ENCODE measurements around the gene PAK4. TPM values are rescaled to one million over a fixed set of nuclear protein-coding genes. Genes with fewer than 3 reads are reported as not detected.

The PAK4 gene
- total and polyA plus RNA-seq, 10 of the 15 experiments (the other 5 are each of a cell fraction or from before 2014, with no cell fraction given) = 0.08 to 19.3 (median 5.9) TPM

DNA sequence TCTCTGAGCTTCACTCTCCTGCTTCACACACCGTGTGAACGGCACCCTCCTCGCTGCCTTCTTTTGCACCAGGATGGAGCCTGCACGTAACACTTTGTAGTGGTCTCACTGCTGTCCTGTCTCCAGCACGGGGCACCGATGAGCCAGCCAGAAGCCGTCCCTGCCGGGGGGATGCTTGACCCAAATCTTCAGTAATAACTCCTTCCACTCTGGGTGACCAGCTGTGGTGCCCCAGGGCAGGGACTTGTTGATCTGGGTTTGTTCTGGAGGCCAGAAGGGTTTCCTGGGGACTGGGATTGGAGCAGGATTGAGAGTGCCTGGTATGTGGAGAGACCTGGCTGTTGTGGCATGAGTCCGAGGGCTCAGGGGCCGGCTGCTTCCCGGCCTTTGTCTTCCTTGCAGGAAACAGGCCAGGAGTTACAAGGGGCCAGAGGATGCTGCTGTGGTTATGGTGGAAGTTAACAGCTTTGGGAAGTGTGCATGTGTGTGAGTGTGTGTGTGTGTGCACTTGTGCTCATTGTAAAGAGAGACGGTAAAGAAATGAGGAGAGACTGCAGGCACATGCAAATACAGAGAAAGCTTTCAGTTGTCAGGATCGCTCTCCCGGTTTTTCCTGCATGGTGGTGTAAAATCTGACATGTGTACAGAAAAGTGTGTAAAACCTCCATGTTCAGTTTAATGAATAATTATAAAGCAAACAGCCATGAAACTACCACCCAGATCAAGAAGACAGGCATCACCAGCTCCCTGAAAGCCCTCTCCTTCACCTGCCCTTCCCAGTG, 18.9 kb downstream of the PAK4 start:
- ChIA-PET SMC1A (ENCODE audit: uncharacterized antibody, unreplicated experiment) (interaction anchor here (0.7 to 1.1 kb wide), 2 partner anchors 11 to 18 kb away, joined by 4 read pairs; no protein-coding TSS in a partner anchor), POLR2A (interaction anchor here (0.6 kb wide), 1 partner anchor 13 kb away, joined by 3 read pairs; no protein-coding TSS in a partner anchor), CTCF (no interaction called here), RAD21 (ENCODE audit: unreplicated experiment) (no interaction called here)
- no peaks in the 10 kb centered on the region for H3K27me3 ChIP-seq (replicated peaks in 1 of 2; ENCODE audit: control insufficient read depth in 2 of 2, insufficient read depth in 2 of 2, low read length in 1 of 2)
- FAIRE-seq (no peak), DNase-seq (ENCODE audit: low read depth, low spot score) (no peak), ATAC-seq (no peak)
- H3K79me2 ChIP-seq (ENCODE audit: control insufficient read depth, insufficient read depth, low read length) = no peaks in the 10 kb centered on the region
- 83% methylated on average over 14 of the region's 14 CpGs for WGBS (ENCODE audit: insufficient coverage, insufficient replicate concordance, low lambda C conversion rate, missing lambda C conversion rate)
- H3K4me3 ChIP-seq = no peak overlapping the region
- H3K27ac ChIP-seq (ENCODE audit: control insufficient read depth, insufficient read depth) = no peak overlapping the region
- H4K20me1 ChIP-seq (ENCODE audit: control insufficient read depth, insufficient read depth) = no peaks in the 10 kb centered on the region
- intact Hi-C loops (cut with micrococcal nuclease; ENCODE audit: unreplicated experiment) (no loop called here), in situ Hi-C loops (cut with MboI) (no loop called here)
- BruUV-seq (replicated peaks) = no TSS peak
- 0 out of 2 replicates have a peak, but pooled peaks cover 4% of the 10 kb centered on the region for H3K4me1 ChIP-seq (ENCODE audit: control insufficient read depth, insufficient read depth, low read length)
- no peaks in the 10 kb centered on the region for H3K9me3 ChIP-seq (replicated peaks; ENCODE audit: control insufficient read depth, insufficient read depth, low read length)
- H3K9ac ChIP-seq (ENCODE audit: control insufficient read depth, insufficient read depth, low read length) = no peak overlapping the region
- TF ChIP-seq BRCA1 (IDR thresholded peaks at IDR 0.05; ENCODE audit: low read depth, low read length) (no peak), TAF1 (IDR thresholded peaks at IDR 0.05; ENCODE audit: borderline replicate concordance, low read depth, low read length) (no peak), RCOR1 (conservative IDR thresholded peaks at IDR 0.05; ENCODE audit: low read depth, low read length) (no peak), NFXL1 (IDR thresholded peaks at IDR 0.05; ENCODE audit: borderline replicate concordance) (no peak), NFYA (IDR thresholded peaks at IDR 0.05; ENCODE audit: borderline replicate concordance, low read depth, low read length) (no peak), MYB (IDR thresholded peaks at IDR 0.05; ENCODE audit: borderline replicate concordance, low read depth, low read length) (no peak), HCFC1 (IDR thresholded peaks at IDR 0.05; ENCODE audit: low read length) (no peak)
- TF ChIP-seq, protein P1, sequence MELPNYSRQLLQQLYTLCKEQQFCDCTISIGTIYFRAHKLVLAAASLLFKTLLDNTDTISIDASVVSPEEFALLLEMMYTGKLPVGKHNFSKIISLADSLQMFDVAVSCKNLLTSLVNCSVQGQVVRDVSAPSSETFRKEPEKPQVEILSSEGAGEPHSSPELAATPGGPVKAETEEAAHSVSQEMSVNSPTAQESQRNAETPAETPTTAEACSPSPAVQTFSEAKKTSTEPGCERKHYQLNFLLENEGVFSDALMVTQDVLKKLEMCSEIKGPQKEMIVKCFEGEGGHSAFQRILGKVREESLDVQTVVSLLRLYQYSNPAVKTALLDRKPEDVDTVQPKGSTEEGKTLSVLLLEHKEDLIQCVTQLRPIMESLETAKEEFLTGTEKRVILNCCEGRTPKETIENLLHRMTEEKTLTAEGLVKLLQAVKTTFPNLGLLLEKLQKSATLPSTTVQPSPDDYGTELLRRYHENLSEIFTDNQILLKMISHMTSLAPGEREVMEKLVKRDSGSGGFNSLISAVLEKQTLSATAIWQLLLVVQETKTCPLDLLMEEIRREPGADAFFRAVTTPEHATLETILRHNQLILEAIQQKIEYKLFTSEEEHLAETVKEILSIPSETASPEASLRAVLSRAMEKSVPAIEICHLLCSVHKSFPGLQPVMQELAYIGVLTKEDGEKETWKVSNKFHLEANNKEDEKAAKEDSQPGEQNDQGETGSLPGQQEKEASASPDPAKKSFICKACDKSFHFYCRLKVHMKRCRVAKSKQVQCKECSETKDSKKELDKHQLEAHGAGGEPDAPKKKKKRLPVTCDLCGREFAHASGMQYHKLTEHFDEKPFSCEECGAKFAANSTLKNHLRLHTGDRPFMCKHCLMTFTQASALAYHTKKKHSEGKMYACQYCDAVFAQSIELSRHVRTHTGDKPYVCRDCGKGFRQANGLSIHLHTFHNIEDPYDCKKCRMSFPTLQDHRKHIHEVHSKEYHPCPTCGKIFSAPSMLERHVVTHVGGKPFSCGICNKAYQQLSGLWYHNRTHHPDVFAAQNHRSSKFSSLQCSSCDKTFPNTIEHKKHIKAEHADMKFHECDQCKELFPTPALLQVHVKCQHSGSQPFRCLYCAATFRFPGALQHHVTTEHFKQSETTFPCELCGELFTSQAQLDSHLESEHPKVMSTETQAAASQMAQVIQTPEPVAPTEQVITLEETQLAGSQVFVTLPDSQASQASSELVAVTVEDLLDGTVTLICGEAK (IDR thresholded peaks at IDR 0.05; ENCODE audit: borderline replicate concordance) = no peak
- TF ChIP-seq, protein P2, sequence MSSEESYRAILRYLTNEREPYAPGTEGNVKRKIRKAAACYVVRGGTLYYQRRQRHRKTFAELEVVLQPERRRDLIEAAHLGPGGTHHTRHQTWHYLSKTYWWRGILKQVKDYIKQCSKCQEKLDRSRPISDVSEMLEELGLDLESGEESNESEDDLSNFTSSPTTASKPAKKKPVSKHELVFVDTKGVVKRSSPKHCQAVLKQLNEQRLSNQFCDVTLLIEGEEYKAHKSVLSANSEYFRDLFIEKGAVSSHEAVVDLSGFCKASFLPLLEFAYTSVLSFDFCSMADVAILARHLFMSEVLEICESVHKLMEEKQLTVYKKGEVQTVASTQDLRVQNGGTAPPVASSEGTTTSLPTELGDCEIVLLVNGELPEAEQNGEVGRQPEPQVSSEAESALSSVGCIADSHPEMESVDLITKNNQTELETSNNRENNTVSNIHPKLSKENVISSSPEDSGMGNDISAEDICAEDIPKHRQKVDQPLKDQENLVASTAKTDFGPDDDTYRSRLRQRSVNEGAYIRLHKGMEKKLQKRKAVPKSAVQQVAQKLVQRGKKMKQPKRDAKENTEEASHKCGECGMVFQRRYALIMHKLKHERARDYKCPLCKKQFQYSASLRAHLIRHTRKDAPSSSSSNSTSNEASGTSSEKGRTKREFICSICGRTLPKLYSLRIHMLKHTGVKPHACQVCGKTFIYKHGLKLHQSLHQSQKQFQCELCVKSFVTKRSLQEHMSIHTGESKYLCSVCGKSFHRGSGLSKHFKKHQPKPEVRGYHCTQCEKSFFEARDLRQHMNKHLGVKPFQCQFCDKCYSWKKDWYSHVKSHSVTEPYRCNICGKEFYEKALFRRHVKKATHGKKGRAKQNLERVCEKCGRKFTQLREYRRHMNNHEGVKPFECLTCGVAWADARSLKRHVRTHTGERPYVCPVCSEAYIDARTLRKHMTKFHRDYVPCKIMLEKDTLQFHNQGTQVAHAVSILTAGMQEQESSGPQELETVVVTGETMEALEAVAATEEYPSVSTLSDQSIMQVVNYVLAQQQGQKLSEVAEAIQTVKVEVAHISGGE (CRISPR knock-in tag; IDR thresholded peaks at IDR 0.05) = no peak
- TF ChIP-seq, protein P3, sequence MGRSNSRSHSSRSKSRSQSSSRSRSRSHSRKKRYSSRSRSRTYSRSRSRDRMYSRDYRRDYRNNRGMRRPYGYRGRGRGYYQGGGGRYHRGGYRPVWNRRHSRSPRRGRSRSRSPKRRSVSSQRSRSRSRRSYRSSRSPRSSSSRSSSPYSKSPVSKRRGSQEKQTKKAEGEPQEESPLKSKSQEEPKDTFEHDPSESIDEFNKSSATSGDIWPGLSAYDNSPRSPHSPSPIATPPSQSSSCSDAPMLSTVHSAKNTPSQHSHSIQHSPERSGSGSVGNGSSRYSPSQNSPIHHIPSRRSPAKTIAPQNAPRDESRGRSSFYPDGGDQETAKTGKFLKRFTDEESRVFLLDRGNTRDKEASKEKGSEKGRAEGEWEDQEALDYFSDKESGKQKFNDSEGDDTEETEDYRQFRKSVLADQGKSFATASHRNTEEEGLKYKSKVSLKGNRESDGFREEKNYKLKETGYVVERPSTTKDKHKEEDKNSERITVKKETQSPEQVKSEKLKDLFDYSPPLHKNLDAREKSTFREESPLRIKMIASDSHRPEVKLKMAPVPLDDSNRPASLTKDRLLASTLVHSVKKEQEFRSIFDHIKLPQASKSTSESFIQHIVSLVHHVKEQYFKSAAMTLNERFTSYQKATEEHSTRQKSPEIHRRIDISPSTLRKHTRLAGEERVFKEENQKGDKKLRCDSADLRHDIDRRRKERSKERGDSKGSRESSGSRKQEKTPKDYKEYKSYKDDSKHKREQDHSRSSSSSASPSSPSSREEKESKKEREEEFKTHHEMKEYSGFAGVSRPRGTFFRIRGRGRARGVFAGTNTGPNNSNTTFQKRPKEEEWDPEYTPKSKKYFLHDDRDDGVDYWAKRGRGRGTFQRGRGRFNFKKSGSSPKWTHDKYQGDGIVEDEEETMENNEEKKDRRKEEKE (IDR thresholded peaks at IDR 0.05) = no peak
- H3K36me3 ChIP-seq (ENCODE audit: control insufficient read depth in 2 of 2, insufficient read depth in 2 of 2, low read length in 1 of 2) = peaks cover 0 to 4% of the 10 kb centered on the region in 2 experiments; a peak in 2 of 4 replicates
- no peak overlapping the region for H2AFZ ChIP-seq (ENCODE audit: control insufficient read depth, low read depth, low read length)
- no peak overlapping the region for H3K4me2 ChIP-seq (ENCODE audit: control insufficient read depth, insufficient read depth)
